Measurements from ENCODE around the gene UNC45B.
"Not testable (repeated sequence)": the region's sequence is repeated elsewhere in the genome, so short reads cannot be mapped to it uniquely, and the experiment has no call there.

DNA sequence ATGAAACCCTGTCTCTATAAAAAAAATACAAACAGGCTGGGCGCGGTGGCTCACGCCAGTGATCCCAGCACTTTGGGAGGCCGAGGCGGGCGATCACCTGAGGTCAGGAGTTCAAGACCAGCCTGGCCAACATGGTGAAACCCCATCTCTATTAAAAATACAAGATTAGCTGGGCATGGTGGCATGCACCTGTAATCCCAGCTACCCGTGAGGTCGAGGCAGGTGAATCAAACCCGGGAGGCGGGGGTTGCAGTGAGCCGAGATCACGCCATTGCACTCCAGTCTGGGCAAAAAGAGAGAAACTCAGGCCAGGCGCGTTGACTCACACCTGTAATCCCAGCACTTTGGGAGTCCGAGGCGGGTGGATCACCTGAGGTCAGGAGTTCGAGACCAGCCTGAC lies 36.8 kb upstream of the UNC45B start:
- TF ChIP-seq, protein P1, sequence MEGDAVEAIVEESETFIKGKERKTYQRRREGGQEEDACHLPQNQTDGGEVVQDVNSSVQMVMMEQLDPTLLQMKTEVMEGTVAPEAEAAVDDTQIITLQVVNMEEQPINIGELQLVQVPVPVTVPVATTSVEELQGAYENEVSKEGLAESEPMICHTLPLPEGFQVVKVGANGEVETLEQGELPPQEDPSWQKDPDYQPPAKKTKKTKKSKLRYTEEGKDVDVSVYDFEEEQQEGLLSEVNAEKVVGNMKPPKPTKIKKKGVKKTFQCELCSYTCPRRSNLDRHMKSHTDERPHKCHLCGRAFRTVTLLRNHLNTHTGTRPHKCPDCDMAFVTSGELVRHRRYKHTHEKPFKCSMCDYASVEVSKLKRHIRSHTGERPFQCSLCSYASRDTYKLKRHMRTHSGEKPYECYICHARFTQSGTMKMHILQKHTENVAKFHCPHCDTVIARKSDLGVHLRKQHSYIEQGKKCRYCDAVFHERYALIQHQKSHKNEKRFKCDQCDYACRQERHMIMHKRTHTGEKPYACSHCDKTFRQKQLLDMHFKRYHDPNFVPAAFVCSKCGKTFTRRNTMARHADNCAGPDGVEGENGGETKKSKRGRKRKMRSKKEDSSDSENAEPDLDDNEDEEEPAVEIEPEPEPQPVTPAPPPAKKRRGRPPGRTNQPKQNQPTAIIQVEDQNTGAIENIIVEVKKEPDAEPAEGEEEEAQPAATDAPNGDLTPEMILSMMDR (IDR thresholded peaks at IDR 0.05) = not testable (repeated sequence)
- not testable (repeated sequence) for TF ChIP-seq POLR2AphosphoS5 (IDR thresholded peaks at IDR 0.05; ENCODE audit: insufficient read depth in 1 of 2, low read depth in 1 of 2); POLR2A (IDR thresholded peaks at IDR 0.05)
